ENCODE results near the gene PTTG2.
"Not testable (repeated sequence)": the region's sequence is repeated elsewhere in the genome, so short reads cannot be mapped to it uniquely, and the experiment has no call there.

Gene PTTG2

GRCh38 chr4:37958932-37959331 lies 1.3 kb upstream of the PTTG2 start:
- no peak for DNase-seq

DNA sequence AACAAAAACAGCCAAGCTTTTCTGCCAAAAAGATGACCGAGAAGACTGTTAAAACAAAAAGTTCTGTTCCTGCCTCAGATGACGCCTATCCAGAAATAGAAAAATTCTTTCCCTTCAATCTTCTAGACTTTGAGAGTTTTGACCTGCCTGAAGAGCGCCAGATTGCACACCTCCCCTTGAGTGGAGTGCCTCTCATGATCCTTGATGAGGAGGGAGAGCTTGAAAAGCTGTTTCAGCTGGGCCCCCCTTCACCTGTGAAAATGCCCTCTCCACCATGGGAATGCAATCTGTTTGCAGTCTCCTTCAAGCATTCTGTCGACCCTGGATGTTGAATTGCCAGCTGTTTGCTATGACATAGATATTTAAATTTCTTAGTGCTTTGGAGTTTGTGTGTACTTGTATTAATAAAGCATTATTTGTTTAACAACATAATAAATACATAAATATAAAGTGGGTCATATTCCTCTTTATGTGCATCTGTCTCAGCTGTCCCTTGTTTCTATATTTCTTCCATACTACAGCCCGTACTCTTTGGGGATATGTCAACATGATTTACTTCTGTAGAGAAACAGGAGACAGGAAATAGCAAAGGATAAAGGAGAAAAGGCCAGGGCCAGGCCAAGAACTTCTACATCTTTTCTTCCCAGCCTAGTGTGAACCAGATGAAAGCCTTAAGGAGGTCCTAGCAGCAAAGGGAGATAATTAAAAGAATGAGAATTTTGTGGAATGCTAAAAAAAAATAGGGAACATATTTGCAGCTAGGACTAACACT lies 667 bp downstream of the PTTG2 start:
- no peak for DNase-seq

DNA sequence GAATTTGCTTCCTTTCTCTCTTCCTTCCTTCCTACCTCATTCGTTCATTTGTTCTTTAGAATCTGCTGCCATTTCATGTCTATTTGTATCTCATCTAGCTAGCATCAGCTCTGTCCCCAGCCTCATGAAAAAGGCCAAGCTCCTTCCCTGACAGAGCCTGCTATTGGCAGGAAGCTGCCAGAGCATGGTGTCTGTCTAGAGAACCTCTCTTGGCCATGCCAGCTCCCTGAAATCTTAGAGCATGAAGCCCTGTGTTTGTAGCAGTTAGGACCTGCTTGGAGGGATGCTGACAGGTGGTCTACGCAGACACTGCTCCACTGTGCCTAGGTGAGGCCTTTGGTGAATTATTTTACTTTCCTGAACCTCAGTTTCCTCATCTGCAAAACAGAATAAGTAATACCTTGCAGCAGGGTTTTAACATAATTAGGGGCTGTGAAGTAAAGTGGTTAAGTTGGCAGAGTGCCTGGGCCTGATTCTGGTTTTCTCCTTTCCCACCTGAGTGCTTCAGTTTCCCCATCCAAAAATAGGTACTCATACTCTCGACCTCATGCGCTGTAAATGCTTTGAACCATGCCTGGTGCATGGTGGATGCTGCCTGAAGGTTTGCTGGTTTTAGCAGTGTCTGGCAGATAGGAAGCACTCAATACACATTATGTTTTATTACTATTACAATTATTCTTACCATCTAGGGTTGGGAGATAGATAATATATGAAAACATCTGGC lies 4.7 kb downstream of the PTTG2 start:
- DNase-seq: no peak

- DNase-seq: no peak
These were observed 5.8 kb downstream of the PTTG2 start for GRCh38 chr4:37966044-37966443.

DNA sequence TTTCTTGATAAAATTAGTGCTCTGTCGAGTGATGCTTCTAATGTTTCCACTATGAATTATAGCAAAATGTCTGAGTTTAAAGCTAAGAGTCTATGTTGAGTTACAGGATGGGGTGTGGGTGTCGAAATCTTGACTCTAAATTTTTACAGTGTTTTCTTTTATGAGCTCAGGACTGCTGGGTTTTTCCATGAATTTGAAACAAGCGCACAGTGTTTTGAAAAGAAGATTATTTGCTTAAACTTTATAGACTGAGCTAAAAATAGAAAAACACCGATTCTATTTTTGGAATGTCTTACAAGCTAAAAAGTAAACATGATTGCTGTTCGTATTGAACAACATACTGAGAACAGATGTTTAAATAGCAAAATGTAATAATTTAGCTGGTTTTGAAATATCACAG lies 7.5 kb downstream of the PTTG2 start:
- no peak for DNase-seq

DNA sequence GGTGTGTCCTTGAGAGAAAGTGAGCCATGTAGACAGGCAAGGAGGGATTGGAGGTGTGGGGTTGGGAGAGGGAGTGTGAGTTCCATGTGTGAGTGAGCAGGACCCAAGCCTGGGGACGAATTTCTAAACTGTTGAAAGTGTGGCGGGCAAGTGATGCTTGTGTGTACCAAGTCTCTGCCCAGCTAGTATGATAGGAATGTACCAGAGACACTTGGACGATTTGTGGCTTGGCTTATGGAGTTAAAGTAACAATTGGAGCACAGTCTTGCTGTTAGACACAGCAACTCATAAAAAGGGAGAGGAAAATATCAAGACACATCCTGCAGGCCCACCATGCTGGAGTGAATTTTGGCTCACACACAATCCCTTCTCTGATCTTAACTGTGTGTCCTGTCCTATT lies 8.5 kb downstream of the PTTG2 start:
- DNase-seq: no peak

- peak; percentile 85 for DNase-seq
These were observed 10.5 kb downstream of the PTTG2 start for GRCh38 chr4:37970702-37971101.

DNA sequence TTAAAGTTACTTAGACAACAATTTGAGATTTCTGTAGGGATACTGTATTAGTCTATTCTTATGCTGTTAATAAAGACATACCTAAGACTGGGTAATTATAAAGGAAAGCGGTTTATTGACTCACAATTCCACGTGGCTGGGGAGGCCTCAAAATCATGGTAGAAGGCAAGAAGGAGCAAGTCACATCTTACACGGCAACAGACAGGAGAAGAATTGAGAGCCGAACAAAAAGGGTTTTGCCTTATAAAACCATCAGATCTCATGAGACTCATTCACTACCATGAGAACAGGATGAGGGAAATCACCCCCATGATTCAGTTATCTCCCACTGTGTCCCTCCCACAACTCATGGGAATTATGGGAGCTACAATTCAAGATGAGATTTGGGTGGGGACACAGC lies 11.0 kb downstream of the PTTG2 start:
- DNase-seq: no peak

GRCh38 chr4:37973441-37973840 lies 13.2 kb downstream of the PTTG2 start:
- no peak for DNase-seq

DNA sequence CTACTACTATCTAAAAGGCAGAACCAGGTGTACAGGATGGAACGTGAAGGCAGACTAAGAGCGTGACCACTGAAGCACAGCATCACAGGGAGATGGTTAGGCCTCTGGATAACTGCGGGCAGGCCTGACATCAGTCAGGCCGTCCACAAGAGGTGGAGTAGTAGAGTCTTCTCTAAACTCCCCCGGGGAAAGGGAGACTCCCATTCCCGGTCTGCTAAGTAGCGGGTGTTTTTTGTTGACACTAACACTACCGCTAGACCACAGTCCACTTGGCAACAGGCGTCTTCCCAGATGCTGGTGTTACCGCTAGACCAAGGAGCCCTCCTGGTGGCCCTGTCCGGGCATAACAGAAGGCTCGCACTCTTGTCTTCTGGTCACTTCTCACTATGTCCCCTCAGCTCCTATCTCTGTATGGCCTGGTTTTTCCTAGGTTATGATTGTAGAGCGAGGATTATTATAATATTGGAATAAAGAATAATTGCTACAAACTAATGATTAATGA lies 15.2 kb downstream of the PTTG2 start:
- DNase-seq: not testable (repeated sequence)

GRCh38 chr4:37976507-37976906 lies 16.3 kb downstream of the PTTG2 start:
- DNase-seq: no peak

DNA sequence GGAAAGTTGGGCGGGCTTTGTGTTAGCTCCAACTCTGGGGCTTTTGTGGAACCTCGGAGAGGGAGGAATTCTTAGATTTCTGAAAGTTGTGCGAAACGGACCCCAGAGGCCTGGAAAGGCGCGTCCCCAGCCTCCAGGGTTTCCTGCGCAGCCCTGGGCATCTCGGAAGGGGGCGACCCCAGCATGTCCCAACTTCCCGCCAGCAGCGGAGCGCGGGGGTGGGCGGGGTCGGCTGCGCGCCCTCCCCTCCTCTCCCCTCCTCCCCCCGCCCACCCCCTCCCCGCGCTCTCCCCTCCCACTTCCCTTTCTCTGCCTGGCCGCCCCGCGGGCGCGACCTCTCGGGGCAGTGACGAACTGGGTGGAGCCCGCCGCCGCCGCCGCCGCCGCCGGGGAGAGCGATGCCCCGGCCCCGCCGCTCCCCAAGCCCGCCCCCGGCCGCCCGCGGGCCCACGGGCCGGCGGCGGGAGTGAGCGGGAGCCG lies 16.8 kb downstream of the PTTG2 start:
- DNase-seq: peak; percentile 92

DNA sequence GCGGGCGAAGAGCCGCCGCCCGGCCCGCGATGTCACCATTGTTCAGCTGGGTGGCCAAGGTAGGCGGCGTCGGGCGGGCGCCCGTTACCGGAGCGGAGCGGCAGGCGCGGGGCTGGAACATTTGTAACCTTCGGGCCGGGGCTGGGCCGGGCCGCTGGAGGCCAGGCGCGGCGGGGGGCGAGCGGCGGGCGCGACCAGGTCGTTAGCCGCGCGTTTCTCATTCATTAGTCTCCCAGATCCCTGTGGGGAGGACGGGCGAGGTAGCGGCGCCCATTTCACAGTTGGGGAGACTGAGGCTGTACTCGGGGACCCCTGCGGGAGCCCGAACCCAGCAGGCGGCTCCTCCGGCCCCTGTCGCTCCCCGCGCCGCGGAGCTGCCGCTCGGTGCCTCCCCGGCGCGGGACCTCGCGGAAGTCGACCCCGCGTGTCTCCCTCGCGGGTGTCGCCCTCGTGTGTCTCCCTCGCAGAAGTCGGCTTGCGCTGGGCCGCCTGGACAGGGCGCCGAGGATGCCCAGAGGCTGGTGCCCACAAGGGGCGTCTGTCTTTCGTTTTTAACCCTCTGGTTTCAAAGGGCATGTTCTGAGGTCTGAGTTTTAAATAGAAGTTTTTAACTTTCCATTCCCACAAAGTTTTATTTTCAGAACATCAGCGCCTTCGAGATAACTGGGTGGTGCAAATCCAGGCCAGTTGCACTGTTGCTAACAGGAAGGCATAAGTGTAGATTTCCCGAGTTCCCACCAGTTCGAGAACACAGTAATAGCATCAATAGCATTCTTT lies 17.5 kb downstream of the PTTG2 start:
- peak; percentile 92 for DNase-seq

DNA sequence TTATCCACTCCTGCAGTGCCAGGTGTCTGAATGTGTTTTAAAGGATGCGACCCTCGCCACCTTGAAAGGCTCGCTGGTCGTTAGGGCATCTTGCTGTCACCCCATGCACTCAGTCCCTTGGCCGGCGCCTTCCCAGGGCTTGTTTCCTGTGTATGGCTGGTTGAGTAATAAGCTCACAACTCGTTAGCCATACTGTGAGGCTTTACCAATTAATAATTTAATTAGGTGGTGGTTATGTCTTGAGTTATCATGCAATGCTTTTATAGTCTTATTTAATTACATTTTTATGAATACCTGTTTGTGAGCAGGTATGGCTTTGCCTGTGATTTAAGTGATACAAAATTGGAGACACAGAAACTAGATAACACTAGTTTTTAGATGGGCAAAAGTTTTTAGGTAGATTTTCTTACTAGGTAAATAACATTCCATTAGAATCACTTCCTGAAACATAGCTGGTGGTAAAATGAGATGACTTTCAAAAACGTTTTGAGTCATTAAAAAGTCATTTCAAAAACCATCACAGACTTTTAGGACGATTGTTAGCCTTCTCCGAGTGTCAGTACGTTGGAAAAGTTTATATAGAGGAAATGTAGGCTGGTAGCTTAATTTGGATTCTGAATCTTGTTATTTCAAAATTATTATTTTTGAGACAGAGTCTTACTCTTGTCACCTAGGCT lies 18.2 kb downstream of the PTTG2 start:
- peak; percentile 53 for DNase-seq

GRCh38 chr4:37980246-37980645 lies 20.0 kb downstream of the PTTG2 start:
- DNase-seq: no peak

DNA sequence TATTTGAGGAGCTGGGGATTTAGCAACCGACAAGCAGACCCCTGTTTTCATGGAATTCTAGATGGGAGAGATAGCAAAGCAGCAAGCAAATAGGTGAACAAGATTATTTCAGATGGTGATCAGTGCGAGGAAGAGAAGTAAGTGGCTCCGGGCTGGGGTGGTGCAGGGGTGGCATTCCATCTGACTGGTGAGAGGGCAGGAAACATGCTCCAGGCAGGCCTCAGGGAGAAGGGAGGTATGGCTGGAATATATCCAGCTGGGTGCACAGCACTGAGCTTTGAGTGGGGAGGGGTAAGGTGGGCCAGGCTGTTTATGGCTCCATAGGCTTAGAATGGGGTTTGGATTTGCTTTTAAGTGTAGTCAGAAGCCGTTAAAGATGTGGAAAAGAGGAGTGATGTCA lies 21.2 kb downstream of the PTTG2 start:
- no peak for DNase-seq

DNA sequence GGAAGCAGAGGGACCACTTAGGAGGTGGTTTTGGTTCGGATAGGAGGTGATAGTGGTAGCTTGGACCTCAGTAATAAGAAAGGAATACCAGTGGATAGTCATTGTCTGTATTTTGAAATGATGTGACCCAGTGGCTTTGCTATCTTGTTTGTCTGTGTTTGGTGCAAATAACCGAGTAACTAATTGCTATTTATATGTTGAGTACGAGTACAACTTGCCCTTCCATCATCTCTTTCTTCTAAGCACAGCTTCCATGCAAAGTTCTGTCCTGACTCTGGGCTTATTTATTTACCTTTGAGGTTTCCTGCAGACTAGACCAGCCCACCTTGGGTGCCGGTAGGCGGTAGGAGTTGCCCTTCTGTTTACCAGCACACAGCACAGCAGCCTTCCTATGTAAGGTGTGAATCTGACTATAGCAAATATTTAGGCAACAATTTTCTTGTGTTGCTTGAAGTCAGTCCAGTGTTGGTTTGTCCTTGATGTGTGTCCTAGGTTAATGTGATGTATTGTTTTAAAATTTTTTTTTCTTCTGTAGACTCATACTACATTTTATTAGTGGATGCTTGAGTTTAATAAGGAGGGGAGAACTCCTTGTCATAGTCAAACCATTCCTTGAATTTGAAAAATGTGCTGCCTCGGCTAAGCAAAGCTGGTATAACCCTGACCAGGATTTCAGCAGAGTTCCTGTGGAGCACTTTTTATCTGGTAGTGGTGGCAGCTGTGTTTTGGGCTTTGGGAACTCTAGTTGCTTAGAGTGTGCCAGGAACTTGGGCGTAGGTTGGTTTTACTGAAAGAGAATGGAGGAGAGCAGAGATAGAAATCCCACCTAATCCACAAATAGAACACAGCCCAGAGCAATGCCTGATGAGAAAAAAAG lies 21.9 kb downstream of the PTTG2 start:
- no peak for DNase-seq

DNA sequence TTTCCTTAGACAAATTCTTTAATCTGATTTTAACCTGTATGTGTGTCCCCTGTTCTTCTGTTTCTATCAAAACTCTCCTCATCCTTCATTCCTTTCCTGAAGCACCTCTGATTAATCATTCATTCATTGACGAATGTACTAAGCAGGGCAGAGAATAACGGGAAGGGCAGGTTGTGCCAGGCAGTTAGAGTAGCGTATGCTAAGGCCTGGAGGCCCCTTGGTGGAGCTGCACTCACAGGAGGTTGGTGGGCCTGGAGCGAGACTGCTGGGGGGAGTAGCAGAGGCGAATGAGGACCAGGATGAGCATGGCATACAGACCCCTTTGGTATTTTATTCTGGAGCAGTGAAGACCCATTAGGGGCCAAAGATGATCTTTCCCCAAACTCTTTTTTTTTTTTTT lies 22.5 kb downstream of the PTTG2 start:
- DNase-seq: no peak

- DNase-seq: no peak
These were observed 23.8 kb downstream of the PTTG2 start for GRCh38 chr4:37983951-37984350.

DNA sequence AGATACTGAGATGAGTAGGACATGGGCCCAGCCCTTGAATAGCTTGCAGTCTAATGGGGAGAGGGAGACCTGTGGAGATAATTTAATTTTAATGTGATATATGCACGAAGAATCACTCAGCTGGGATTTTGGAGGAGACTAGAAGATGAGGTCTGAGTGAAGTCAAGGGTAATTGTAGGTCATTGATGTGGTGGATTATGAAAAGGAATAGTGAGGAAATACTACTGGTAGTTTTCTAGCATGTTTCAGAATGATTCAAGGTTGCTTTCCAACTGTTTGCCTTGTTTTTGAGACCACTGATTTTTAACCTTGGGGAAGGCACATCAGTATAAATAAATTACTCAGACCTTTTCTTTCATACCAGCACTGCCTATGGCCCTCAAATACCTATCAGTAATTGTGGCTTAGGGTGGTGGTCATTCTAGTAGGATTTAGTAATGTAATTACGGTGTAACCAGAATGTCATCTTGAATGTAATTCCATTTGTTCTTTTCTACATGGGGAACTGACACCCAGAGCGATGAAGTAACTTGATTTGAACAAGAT lies 25.6 kb downstream of the PTTG2 start:
- DNase-seq: no peak

GRCh38 chr4:37988670-37989069 lies 28.5 kb downstream of the PTTG2 start:
- no peak for DNase-seq
